Suprapubic skin (tissue), 3 donors: ENCODE measurements around the gene KIF6.

Source experiments
- CTCF ChIP-seq, 2 donors: fragments of 200-600 bp in 1 of 2; fragments of 450-650 bp in 1 of 2; sonication (generic) in 1 of 2; IDR thresholded peaks; one replicate each; pipeline ENCODE4 v1.5.1; 2016 to 2019; ENCODE audit warnings: antibody characterized with exemption in 2 of 2, mild to moderate bottlenecking in 1 of 2, moderate library complexity in 1 of 2
- EP300 ChIP-seq: sonication (generic); formaldehyde crosslinking; IDR thresholded peaks from one replicate; pipeline ENCODE4 v1.6.1; 2017; ENCODE audit warnings: antibody characterized with exemption
- POLR2A ChIP-seq, 2 donors: fragments of 450-650 bp; IDR thresholded peaks; one replicate each; pipeline ENCODE4 v1.6.1; 2017; ENCODE audit warnings: antibody characterized with exemption in 2 of 2, mild to moderate bottlenecking in 2 of 2, moderate library complexity in 2 of 2

GRCh38 chr6:39445667-39446066 lies 279.5 kb downstream of the KIF6 start:
- TF ChIP-seq CTCF (IDR thresholded peaks at IDR 0.05) (no peak), EP300 (no peak), POLR2A (IDR thresholded peaks at IDR 0.05) (no peak)
